Muscle of leg (tissue), 11 donors: ENCODE data around the gene NCOA6. TPM values are rescaled to one million over a fixed set of nuclear protein-coding genes. Genes with fewer than 3 reads are reported as not detected.

Source experiments
- DNase-seq: peaks from one replicate; pipeline ENCODE4 v3.0.0; 2013
- H3K27ac ChIP-seq: one replicate; pipeline ENCODE4 v1.5.1; 2013; ENCODE audit warnings: mild to moderate bottlenecking, low read length, control low read depth
- H3K27me3 ChIP-seq: one replicate; pipeline ENCODE4 v1.6.1; 2013; ENCODE audit warnings: low read length; ENCODE audit not compliant: control insufficient read depth, insufficient read depth
- H3K36me3 ChIP-seq: one replicate; pipeline ENCODE4 v1.6.1; 2013; ENCODE audit warnings: low read length; ENCODE audit not compliant: control insufficient read depth, insufficient read depth
- H3K4me1 ChIP-seq: one replicate; pipeline ENCODE4 v1.6.1; 2013; ENCODE audit warnings: low read length; ENCODE audit not compliant: control insufficient read depth, insufficient read depth
- H3K4me3 ChIP-seq: one replicate; pipeline ENCODE4 v1.5.1; 2013; ENCODE audit warnings: low read length, control low read depth
- H3K9me3 ChIP-seq: replicated peaks from 2 replicates; pipeline ENCODE4 v1.6.1; 2013; ENCODE audit warnings: low read depth, low read length; ENCODE audit not compliant: control insufficient read depth
- WGBS: methylation state at CpG from one replicate; pipeline ENCODE4 v1.1.5; 2013; ENCODE audit warnings: missing lambda C conversion rate; ENCODE audit not compliant: insufficient coverage; 5-methylcytosine and 5-hydroxymethylcytosine counted together
- polyA plus RNA-seq, 8 donors: library from polyadenylated mRNA; unstranded; fragments of 120-200 nt; gene quantifications; one replicate each; pipeline versions ENCODE4 v1.2.1 to v1.2.3, GENCODE V29; 2013; ENCODE audit warnings: inconsistent platforms in 1 of 8, low replicate concordance in 1 of 8; ENCODE audit not compliant: insufficient read length in 8 of 8, insufficient read depth in 1 of 8
- total RNA-seq: library from RNA; stranded (reverse); fragments of 120-200 nt; gene quantifications from one replicate; pipeline ENCODE4 v1.2.4, GENCODE V29; 2013

The NCOA6 gene
- total and polyA plus RNA-seq, 9 donors, result 11.3 to 30.0 (median 26.7) TPM

- WGBS, result 17% methylated on average over 2 of the region's 6 CpGs
- no peaks in the 10 kb centered on the region for H3K9me3 ChIP-seq
- peaks cover 3% of the 10 kb centered on the region for H3K27me3 ChIP-seq
- DNase-seq, result peak; percentile 47
- H3K4me3 ChIP-seq, result no peak overlapping the region
- H3K36me3 ChIP-seq, result no peaks in the 10 kb centered on the region
- peaks cover 2% of the 10 kb centered on the region for H3K4me1 ChIP-seq
- no peak overlapping the region for H3K27ac ChIP-seq
These were observed 9.0 kb upstream of the NCOA6 start for GRCh38 chr20:34834459-34834893.

DNA sequence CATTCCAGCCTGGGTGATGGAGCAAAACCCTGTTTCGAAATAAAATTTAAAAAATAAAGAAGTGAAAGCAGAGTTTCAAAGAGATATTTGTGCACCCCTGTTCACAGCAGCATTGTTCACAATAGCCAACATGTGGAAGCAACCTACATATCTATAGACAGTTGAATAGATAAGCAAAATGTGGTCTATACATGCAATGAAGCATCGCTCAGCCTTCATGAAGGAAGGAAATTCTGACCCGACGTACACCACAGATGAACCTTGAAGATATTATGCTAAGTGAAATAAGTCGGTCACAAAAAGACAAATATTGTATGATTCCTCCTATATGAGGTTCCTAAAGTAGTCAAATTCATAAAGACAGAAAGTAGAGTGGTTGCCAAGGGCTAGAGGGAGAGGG lies 6.5 kb upstream of the NCOA6 start:
- Histone ChIP-seq H3K4me3 (no peak overlapping the region), H3K27me3 (peaks cover 3% of the 10 kb centered on the region), H3K9me3 (no peaks in the 10 kb centered on the region), H3K27ac (no peak overlapping the region), H3K36me3 (no peaks in the 10 kb centered on the region), H3K4me1 (peaks cover 2% of the 10 kb centered on the region)
- DNase-seq, result no peak
- no CpG with 5 or more reads among the region's 5 CpGs for WGBS

DNA sequence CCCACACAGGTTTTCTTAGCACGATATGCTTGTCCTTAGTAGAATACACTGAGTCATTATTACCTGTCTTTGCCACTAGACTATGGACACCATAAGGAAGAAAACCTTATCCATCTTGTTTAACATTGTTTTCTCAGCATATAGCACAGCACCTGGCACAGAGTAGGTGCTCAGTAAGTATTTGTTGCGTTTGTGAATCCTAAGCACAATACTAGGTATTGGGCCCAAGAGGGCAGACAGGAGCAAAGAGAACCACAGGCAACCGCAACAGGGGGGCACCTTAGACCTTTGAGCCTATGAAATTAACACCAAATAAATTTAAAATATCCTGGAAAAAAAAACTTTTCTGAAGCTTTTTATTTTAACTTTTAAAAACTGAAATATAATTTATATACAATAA lies 3.7 kb upstream of the NCOA6 start:
- no peak overlapping the region for H3K27ac ChIP-seq
- H3K27me3 ChIP-seq, result peaks cover 3% of the 10 kb centered on the region
- H3K9me3 ChIP-seq, result no peaks in the 10 kb centered on the region
- no peak for DNase-seq
- no peaks in the 10 kb centered on the region for H3K36me3 ChIP-seq
- WGBS, result 100% methylated on average over 1 of the region's 3 CpGs
- H3K4me1 ChIP-seq, result peaks cover 8% of the 10 kb centered on the region
- H3K4me3 ChIP-seq, result no peak overlapping the region

GRCh38 chr20:34824806-34825529 lies 483 bp downstream of the NCOA6 start:
- peak; percentile 76 for DNase-seq
- peaks cover 11% of the 10 kb centered on the region for H3K4me1 ChIP-seq
- H3K27me3 ChIP-seq, result no peaks in the 10 kb centered on the region
- H3K36me3 ChIP-seq, result no peaks in the 10 kb centered on the region
- under 1% methylated on average over 68 of the region's 68 CpGs for WGBS
- H3K4me3 ChIP-seq, result peak overlapping the region; percentile 65
- H3K9me3 ChIP-seq, result no peaks in the 10 kb centered on the region
- peak overlapping the region; percentile 83 for H3K27ac ChIP-seq

DNA sequence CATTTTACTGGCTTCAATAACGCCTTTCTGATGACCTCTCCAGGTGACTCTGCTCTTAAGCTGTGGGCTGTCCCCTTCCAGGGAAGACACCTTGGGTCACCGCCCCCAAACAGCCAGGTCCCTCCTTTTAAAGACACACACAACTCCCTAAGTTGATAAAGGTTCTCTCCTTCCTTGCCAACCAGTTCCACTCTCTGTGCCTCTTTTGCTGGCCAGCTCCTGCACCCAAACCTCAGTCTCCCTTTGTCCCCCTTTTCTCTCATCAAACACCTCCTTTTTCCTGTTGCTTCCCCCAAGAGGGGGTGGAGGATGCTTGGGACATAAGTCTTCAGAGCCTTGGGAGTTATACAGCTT lies 1.0 kb downstream of the NCOA6 start:
- no peaks in the 10 kb centered on the region for H3K36me3 ChIP-seq
- peaks cover 11% of the 10 kb centered on the region for H3K4me1 ChIP-seq
- no peaks in the 10 kb centered on the region for H3K27me3 ChIP-seq
- no peaks in the 10 kb centered on the region for H3K9me3 ChIP-seq
- DNase-seq, result peak; percentile 58
- H3K27ac ChIP-seq, result peak overlapping the region; percentile 83
- WGBS, result 0% methylated on average over 2 of the region's 2 CpGs
- H3K4me3 ChIP-seq, result peak overlapping the region; percentile 65

DNA sequence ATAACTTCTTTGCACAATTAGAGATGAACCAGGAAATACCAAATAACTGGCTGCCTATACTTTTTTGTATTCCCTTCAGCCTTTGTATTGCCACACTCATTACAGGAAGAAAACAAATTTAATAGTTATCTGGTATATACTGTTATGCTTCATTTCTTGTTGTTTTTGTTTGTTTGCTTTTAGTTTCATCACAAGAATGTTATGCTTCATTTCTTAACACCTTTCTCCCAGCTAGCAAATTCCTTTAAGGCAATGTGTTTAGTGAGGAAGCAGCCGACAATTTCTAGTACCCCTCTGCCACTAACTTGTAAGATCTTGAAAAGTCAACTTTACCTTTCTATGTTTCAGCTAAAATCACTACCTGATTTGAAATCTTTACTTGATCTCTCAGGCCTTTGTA lies 1.4 kb downstream of the NCOA6 start:
- no peaks in the 10 kb centered on the region for H3K27me3 ChIP-seq
- peaks cover 11% of the 10 kb centered on the region for H3K4me1 ChIP-seq
- peak overlapping the region; percentile 83 for H3K27ac ChIP-seq
- H3K36me3 ChIP-seq, result no peaks in the 10 kb centered on the region
- no CpG with 5 or more reads among the region's 1 CpG for WGBS
- no peaks in the 10 kb centered on the region for H3K9me3 ChIP-seq
- DNase-seq, result no peak
- H3K4me3 ChIP-seq, result peak overlapping the region; percentile 65

GRCh38 chr20:34820805-34821578 lies 4.5 kb downstream of the NCOA6 start:
- H3K4me3 ChIP-seq, result no peak overlapping the region
- no peaks in the 10 kb centered on the region for H3K27me3 ChIP-seq
- DNase-seq, result no peak
- H3K36me3 ChIP-seq, result no peaks in the 10 kb centered on the region
- H3K9me3 ChIP-seq, result no peaks in the 10 kb centered on the region
- no peak overlapping the region for H3K27ac ChIP-seq
- peaks cover 11% of the 10 kb centered on the region for H3K4me1 ChIP-seq
- 61% methylated on average over 2 of the region's 8 CpGs for WGBS

DNA sequence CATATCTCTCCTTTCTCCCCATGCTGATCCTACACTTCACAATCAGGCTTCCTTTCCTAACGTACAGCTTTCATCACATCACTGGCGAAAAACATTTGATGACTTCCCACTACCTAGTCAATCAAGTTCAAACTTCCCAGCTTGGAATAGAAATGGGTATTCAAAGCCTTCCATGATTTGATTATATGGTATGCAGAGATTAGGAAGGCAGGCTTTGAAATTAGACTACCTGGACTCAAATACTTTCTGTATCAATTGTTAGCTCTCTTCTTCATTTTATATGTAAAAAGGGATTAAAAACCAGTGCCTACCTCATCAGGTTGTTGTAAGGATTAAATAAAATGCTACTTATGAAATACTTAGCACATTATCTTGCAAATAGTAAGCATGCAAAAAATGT lies 7.7 kb downstream of the NCOA6 start:
- Histone ChIP-seq H3K4me3 (no peak overlapping the region), H3K36me3 (no peaks in the 10 kb centered on the region), H3K27ac (no peak overlapping the region), H3K9me3 (no peaks in the 10 kb centered on the region), H3K27me3 (no peaks in the 10 kb centered on the region), H3K4me1 (no peaks in the 10 kb centered on the region)
- no peak for DNase-seq
- WGBS, result no CpG with 5 or more reads among the region's 2 CpGs

DNA sequence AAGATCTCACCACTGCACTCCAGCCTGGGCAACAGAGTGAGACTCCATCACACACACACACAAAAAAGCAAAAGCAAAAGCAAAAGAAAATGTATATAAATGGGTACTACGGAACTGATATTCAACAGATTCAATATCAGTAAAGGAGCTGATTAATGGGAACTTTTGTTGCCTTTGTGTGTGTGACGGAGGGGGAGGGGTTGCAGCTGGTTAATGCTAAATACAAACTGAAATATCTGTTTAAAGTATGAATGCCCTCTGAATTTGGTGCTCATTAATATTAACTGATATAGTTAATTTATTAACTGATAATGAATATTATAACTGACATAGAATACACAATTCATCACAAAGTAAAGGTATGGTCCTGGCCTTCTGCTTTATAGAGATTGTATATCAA lies 8.4 kb downstream of the NCOA6 start:
- no CpG with 5 or more reads among the region's 2 CpGs for WGBS

DNA sequence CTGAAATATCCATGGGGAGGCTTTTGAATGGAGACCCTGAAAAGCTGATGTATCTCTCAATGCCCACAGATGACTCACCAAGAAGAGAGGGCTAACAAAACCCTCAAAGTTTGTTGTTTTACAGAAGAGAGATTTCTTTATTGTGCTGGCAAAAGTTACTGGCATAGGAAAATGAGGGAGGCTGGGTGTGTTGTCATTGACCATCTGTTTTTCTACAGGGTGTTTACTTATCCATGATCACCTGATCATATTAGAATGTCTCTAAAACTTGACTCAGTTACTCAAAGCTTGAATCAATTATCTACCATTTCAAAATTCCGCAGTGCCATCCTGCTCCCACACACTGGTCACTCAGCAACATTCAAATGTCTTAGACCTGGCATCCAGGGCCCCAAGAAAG lies 9.8 kb downstream of the NCOA6 start:
- Histone ChIP-seq H3K36me3 (no peaks in the 10 kb centered on the region), H3K4me1 (no peaks in the 10 kb centered on the region), H3K27ac (no peak overlapping the region), H3K27me3 (no peaks in the 10 kb centered on the region), H3K9me3 (no peaks in the 10 kb centered on the region), H3K4me3 (no peak overlapping the region)
- 92% methylated on average over 1 of the region's 1 CpG for WGBS
- DNase-seq, result no peak

More for the DNA sequence above, 8.4 kb downstream of the NCOA6 start:
- DNase-seq, result no peak
- no peaks in the 10 kb centered on the region for H3K36me3 ChIP-seq
- no peak overlapping the region for H3K27ac ChIP-seq
- no peaks in the 10 kb centered on the region for H3K27me3 ChIP-seq
- no peaks in the 10 kb centered on the region for H3K9me3 ChIP-seq
- no peak overlapping the region for H3K4me3 ChIP-seq
- no peaks in the 10 kb centered on the region for H3K4me1 ChIP-seq
